SK-N-SH (cell line): Measurements from ENCODE around the gene KDM1A. TPM values are rescaled to one million over a fixed set of nuclear protein-coding genes. Genes with fewer than 3 reads are reported as not detected.
A peak's percentile ranks its signal among the peaks of the same experiment; 100 is the strongest.

Experiments used
- CTCF ChIA-PET: fragments of 300-600, 350-600 bp; formaldehyde crosslinking; extraction: SDS; loops from one replicate; lab custom pipeline; 2021; lab: Yijun Ruan, JAX
- POLR2A ChIA-PET: fragments of 350-600 bp; sonication (Branson Sonifier 250); formaldehyde crosslinking; extraction: SDS; loops from one replicate; lab custom pipeline; 2020; ENCODE audit warnings: antibody characterized with exemption, inconsistent platforms; lab: Yijun Ruan, JAX
- DNase-seq: peaks from one replicate; pipeline ENCODE4 v3.0.0; 2012
- H2AFZ ChIP-seq: fragments of 200-600 bp; sonication (generic); 2 replicates; pipeline ENCODE4 v1.8.1; 2016; ENCODE audit warnings: antibody characterized with exemption, mild to moderate bottlenecking, low read depth
- H3F3A ChIP-seq: fragments of 200-600 bp; sonication (generic); replicated peaks from 2 replicates; pipeline ENCODE3; 2016; ENCODE audit warnings: antibody characterized with exemption, mild to moderate bottlenecking; ENCODE audit not compliant: insufficient read depth
- H3K27ac ChIP-seq, 2 experiments: fragments of 200-500 bp in 1 of 2; fragments of 200-600 bp in 1 of 2; sonication (Bioruptor generic) in 1 of 2; sonication (generic), shearing (Covaris generic) in 1 of 2; 2 replicates each; pipeline versions ENCODE4 v1.5.1 to v1.6.1; 2014 to 2016; ENCODE audit warnings: low read depth in 2 of 2, inconsistent platforms in 1 of 2, low read length in 1 of 2, mild to moderate bottlenecking in 1 of 2, mixed read lengths in 1 of 2
- H3K27me3 ChIP-seq: fragments of 200-600 bp; sonication (generic), shearing (Covaris generic); 2 replicates; pipeline ENCODE4 v1.6.1; 2016; ENCODE audit warnings: mixed run types; ENCODE audit not compliant: insufficient read depth
- H3K36me3 ChIP-seq, 2 experiments: fragments of 200-500 bp in 1 of 2; fragments of 200-600 bp in 1 of 2; sonication (Bioruptor generic) in 1 of 2; sonication (generic) in 1 of 2; replicated peaks in 1 of 2; 2 replicates each; pipeline versions ENCODE3 to v1.5.1; 2014 to 2016; ENCODE audit warnings: low read length in 1 of 2, mild to moderate bottlenecking in 1 of 2; ENCODE audit not compliant: insufficient read depth in 2 of 2, control insufficient read depth in 1 of 2
- H3K4me1 ChIP-seq, 2 experiments: fragments of 200-500 bp in 1 of 2; fragments of 200-600 bp in 1 of 2; sonication (Bioruptor generic) in 1 of 2; sonication (generic), shearing (Covaris generic) in 1 of 2; 2 replicates each; pipeline versions ENCODE4 v1.5.1 to v1.6.1; 2014 to 2016; ENCODE audit warnings: low read depth in 1 of 2, low read length in 1 of 2, mixed run types in 1 of 2; ENCODE audit not compliant: insufficient read depth in 2 of 2, control insufficient read depth in 1 of 2
- H3K4me2 ChIP-seq: fragments of 200-600 bp; sonication (generic), shearing (Covaris generic); 2 replicates; pipeline ENCODE4 v1.6.1; 2017; ENCODE audit warnings: mixed run types
- H3K4me3 ChIP-seq, 2 experiments: fragments of 200-500 bp in 1 of 2; fragments of 200-600 bp in 1 of 2; sonication (Bioruptor generic) in 1 of 2; sonication (generic), shearing (Covaris generic) in 1 of 2; 2 replicates each; pipeline versions ENCODE4 v1.5.1 to v1.8.1; 2014 to 2016; ENCODE audit warnings: low read depth in 2 of 2, inconsistent platforms in 1 of 2, low read length in 1 of 2, mild to moderate bottlenecking in 1 of 2, mixed read lengths in 1 of 2, moderate library complexity in 1 of 2
- H3K79me2 ChIP-seq: fragments of 200-600 bp; sonication (generic); 2 replicates; pipeline ENCODE4 v1.8.1; 2017; ENCODE audit warnings: mild to moderate bottlenecking; ENCODE audit not compliant: insufficient read depth
- H3K9ac ChIP-seq: fragments of 200-600 bp; sonication (generic); 2 replicates; pipeline ENCODE4 v1.6.1; 2017; ENCODE audit warnings: mixed run types
- H3K9me2 ChIP-seq: fragments of 200-600 bp; sonication (generic); 2 replicates; pipeline ENCODE4 v1.6.1; 2017; ENCODE audit warnings: mixed run types
- H3K9me3 ChIP-seq: fragments of 200-600 bp; sonication (generic); 2 replicates; pipeline ENCODE4 v1.6.1; 2017; ENCODE audit warnings: mixed run types, mild to moderate bottlenecking, moderate library complexity
- H4K20me1 ChIP-seq: fragments of 200-600 bp; sonication (generic); 2 replicates; pipeline ENCODE4 v1.6.1; 2017; ENCODE audit warnings: mild to moderate bottlenecking, mixed run types; ENCODE audit not compliant: insufficient read depth
- CTCF ChIP-seq: fragments of 200-600 bp; sonication (generic); IDR thresholded peaks from 2 replicates; pipeline ENCODE4 v1.6.1; 2017; ENCODE audit warnings: antibody characterized with exemption, mild to moderate bottlenecking, moderate library complexity
- EZH2phosphoT487 ChIP-seq: fragments of 200-600 bp; sonication (generic); IDR thresholded peaks from 2 replicates; pipeline ENCODE4 v1.6.1; 2017; ENCODE audit warnings: low read depth, mixed run types, mild to moderate bottlenecking, antibody characterized with exemption, moderate library complexity, borderline replicate concordance
- FOXM1 ChIP-seq: IDR thresholded peaks from 2 replicates; pipeline ENCODE4 v1.4.0; 2012; ENCODE audit warnings: low read depth, mild to moderate bottlenecking
- JUND ChIP-seq: IDR thresholded peaks from 2 replicates; pipeline ENCODE4 v1.4.0; 2012
- MAX ChIP-seq: IDR thresholded peaks from 2 replicates; pipeline ENCODE4 v1.4.0; 2012; ENCODE audit warnings: low read depth
- NRF1 ChIP-seq: IDR thresholded peaks from 2 replicates; pipeline ENCODE4 v1.6.1; 2012; ENCODE audit warnings: low read depth, mild to moderate bottlenecking, low read length
- PBX3 ChIP-seq: IDR thresholded peaks from 2 replicates; pipeline ENCODE4; 2012
- POLR2AphosphoS5 ChIP-seq: IDR thresholded peaks from 2 replicates; pipeline ENCODE4 v1.6.1; 2012; ENCODE audit warnings: low read depth, low read length
- RAD21 ChIP-seq: IDR thresholded peaks from 2 replicates; pipeline ENCODE4 v1.6.1; 2012; ENCODE audit warnings: mild to moderate bottlenecking, low read length
- RFX5 ChIP-seq: IDR thresholded peaks from 2 replicates; pipeline ENCODE4 v1.6.1; 2012; ENCODE audit warnings: mild to moderate bottlenecking, improper control_type of control experiment, low read length
- RXRA ChIP-seq: IDR thresholded peaks from 2 replicates; pipeline ENCODE4 v1.4.0; 2012; ENCODE audit warnings: low read depth, mild to moderate bottlenecking, borderline replicate concordance
- SMC3 ChIP-seq: IDR thresholded peaks from 2 replicates; pipeline ENCODE4 v1.6.1; 2012; ENCODE audit warnings: low read depth, low read length, improper control_type of control experiment
- TAF1 ChIP-seq: IDR thresholded peaks from 2 replicates; pipeline ENCODE4 v1.6.1; 2012; ENCODE audit warnings: low read depth, mild to moderate bottlenecking, low read length, moderate library complexity, borderline replicate concordance
- YY1 ChIP-seq: IDR thresholded peaks from 2 replicates; pipeline ENCODE4 v1.4.0; 2012; ENCODE audit warnings: low read depth, mild to moderate bottlenecking
- ZBTB33 ChIP-seq: IDR thresholded peaks from 2 replicates; pipeline ENCODE4 v1.4.0; 2012; ENCODE audit warnings: low read depth, borderline replicate concordance
- WGBS: methylation state at CpG from one replicate; pipeline ENCODE4 v1.1.6; 2017; ENCODE audit warnings: low lambda C conversion rate; 5-methylcytosine and 5-hydroxymethylcytosine counted together
- polyA plus RNA-seq, 3 experiments: library from polyadenylated mRNA; depleted of rRNA; stranded (reverse); fragments of >200 nt; gene quantifications; 2 replicates each; pipeline ENCODE4 v1.2.3, GENCODE V29; 2012

Gene KDM1A
- polyA plus RNA-seq, 1 of the 3 experiments (the other 2 are of a cell fraction), result 71.0 TPM

- Histone ChIP-seq H3K9me2 (no peaks in the 10 kb centered on the region), H3K4me3 (no peak overlapping the region), H3K9ac (no peak overlapping the region), H3F3A (peaks cover 3% of the 10 kb centered on the region), H2AFZ (peak overlapping the region; percentile 89), H3K9me3 (no peaks in the 10 kb centered on the region), H3K27ac (no peak overlapping the region), H3K27me3 (no peaks in the 10 kb centered on the region), H3K36me3 (no peaks in the 10 kb centered on the region), H3K4me2 (no peak overlapping the region; the same call in 1 of the 2 replicates), H3K4me1 (peaks cover 3 to 13% of the 10 kb centered on the region in 2 experiments; a peak in 2 of 4 replicates), H4K20me1 (no peaks in the 10 kb centered on the region), H3K79me2 (no peaks in the 10 kb centered on the region)
- 41% methylated on average over 9 of the region's 9 CpGs for WGBS
- CTCF ChIA-PET, result interaction anchor here (0.5 to 11.2 kb wide), 27 partner anchors 9 to 563 kb away, joined by 3 to 159 read pairs (median 4); no protein-coding TSS in a partner anchor
- peak; percentile 82 for DNase-seq
- POLR2A ChIA-PET, result no interaction called here
- peak; percentile 87 for TF ChIP-seq SMC3
- TF ChIP-seq CTCF, result peak; percentile 88
- no peak for TF ChIP-seq RXRA
- TF ChIP-seq FOXM1, result no peak
- TF ChIP-seq ZBTB33, result no peak
- TF ChIP-seq RAD21, result peak; percentile 91
- no peak for TF ChIP-seq POLR2AphosphoS5
- TF ChIP-seq JUND, result no peak
- no peak; the same call in 1 of the 2 replicates for TF ChIP-seq TAF1
- no peak for TF ChIP-seq RFX5
- 0 out of 2 replicates have a peak, but pooled peaks have one; percentile 27 for TF ChIP-seq MAX
- TF ChIP-seq EZH2phosphoT487, result no peak
- peak; percentile 21; the same call in 1 of the 2 replicates for TF ChIP-seq NRF1
- TF ChIP-seq YY1, result peak; percentile 76; the same call in 1 of the 2 replicates
- no peak for TF ChIP-seq PBX3
Measured at GRCh38 chr1:22976461-22977243, 42.6 kb upstream of the KDM1A start.
